Esophagus squamous epithelium (tissue), 5 donors: Measurements from ENCODE around the gene RALY. TPM values are rescaled to one million over a fixed set of nuclear protein-coding genes. Genes with fewer than 3 reads are reported as not detected.
A peak's percentile ranks its signal among the peaks of the same experiment; 100 is the strongest.

Source experiments
- DNase-seq: peaks from one replicate; lab custom pipeline; 2025; lab: John Stamatoyannopoulos, UW
- H3K27ac ChIP-seq, 4 donors: fragments of 200-600 bp; sonication (generic); one replicate each; pipeline ENCODE4 v1.5.1; 2016 to 2019; ENCODE audit warnings: mild to moderate bottlenecking in 1 of 4
- H3K27me3 ChIP-seq, 4 donors: fragments of 200-600 bp; sonication (generic); 1 replicate in 3 of 4; 2 replicates in 1 of 4; pipeline versions ENCODE4 v1.5.1 to v1.6.0; 2017 to 2021; ENCODE audit warnings: antibody characterized with exemption in 1 of 4
- H3K36me3 ChIP-seq, 3 donors: fragments of 200-600 bp; sonication (generic); one replicate each; pipeline ENCODE4 v1.5.1; 2016 to 2019
- H3K4me1 ChIP-seq, 3 donors: fragments of 200-600 bp; sonication (generic); one replicate each; pipeline ENCODE4 v1.5.1; 2017 to 2019
- H3K4me3 ChIP-seq, 4 donors: fragments of 200-600 bp; sonication (generic); 1 replicate in 3 of 4; 2 replicates in 1 of 4; pipeline ENCODE4 v1.5.1; 2016 to 2019; ENCODE audit warnings: mild to moderate bottlenecking in 2 of 4, moderate library complexity in 1 of 4
- H3K9me3 ChIP-seq, 3 donors: fragments of 200-600 bp; sonication (generic); one replicate each; pipeline ENCODE4 v1.5.1; 2016 to 2019
- POLR2A ChIP-seq, 4 donors: fragments of 450-650 bp; IDR thresholded peaks; one replicate each; pipeline ENCODE4 v1.6.1; 2017; ENCODE audit warnings: antibody characterized with exemption in 4 of 4, mild to moderate bottlenecking in 4 of 4, moderate library complexity in 3 of 4
- WGBS, 2 donors: methylation state at CpG; one replicate each; pipeline ENCODE4 v1.1.5; 2018; 5-methylcytosine and 5-hydroxymethylcytosine counted together
- intact Hi-C: fragments of 100-400 bp; cut with DNase I; formaldehyde crosslinking; loops from one replicate; pipeline ENCODE4 v1.15.0; 2022
- total RNA-seq, 4 donors: library from RNA; depleted of rRNA; stranded (reverse); fragments of >200 nt; gene quantifications; one replicate each; pipeline ENCODE4 v1.1.0, GENCODE V29; 2016
- TF ChIP-seq, protein P1 (sequence below), 6 experiments: fragments of 450-650 bp in 4 of 6; fragments of 200-600 bp in 2 of 6; sonication (generic) in 2 of 6; IDR thresholded peaks; one replicate each; pipeline ENCODE4 v1.5.1; 2016 to 2019; ENCODE audit warnings: antibody characterized with exemption in 6 of 6, mild to moderate bottlenecking in 4 of 6, moderate library complexity in 4 of 6
- donor health status: DM: yes; HTN: yes; CAD: no.

Gene RALY
- total RNA-seq, 4 donors from 2014 or later = 70.3 to 100 (median 88.2) TPM

DNA sequence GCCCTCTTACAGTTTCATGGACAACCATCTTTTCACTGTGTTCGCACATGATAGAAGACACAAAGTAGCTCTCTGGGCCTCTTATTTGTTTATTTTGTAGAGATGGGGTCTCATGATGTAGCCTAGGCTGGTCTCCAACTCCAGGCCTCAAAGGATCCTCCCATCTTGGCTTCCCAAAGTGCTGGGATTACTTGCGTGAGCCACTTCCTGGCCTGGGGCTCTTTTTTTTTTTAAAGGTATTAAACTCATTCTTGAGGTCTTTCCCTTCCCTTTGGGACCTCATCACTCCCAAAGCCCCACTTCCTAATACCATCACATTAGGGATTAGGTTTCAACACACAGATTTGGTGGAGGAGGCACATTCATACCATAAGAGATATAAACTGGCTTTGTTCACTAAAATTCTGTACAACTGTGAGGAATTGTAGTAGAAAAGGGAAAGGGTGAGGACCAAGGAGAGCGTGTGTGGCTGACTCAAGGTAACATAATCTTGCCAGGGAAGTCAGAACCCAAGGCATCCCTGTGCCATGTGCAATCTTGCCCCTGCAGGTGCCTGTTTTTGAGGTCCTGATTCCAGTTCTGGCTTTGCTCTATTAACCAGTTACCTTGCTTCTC is 72.9 kb downstream of the RALY start:
- Histone ChIP-seq H3K4me3 (no peak overlapping the region), H3K27me3 (no peaks in the 10 kb centered on the region), H3K9me3 (no peaks in the 10 kb centered on the region), H3K4me1 (peaks cover 0 to 69% (median 34%) of the 10 kb centered on the region in 3 donors), H3K27ac (no peak overlapping the region), H3K36me3 (peaks cover 0 to 12% (median 0%) of the 10 kb centered on the region in 3 donors)
- WGBS, 2 donors = 46 to 47% methylated on average over 3 of the region's 3 CpGs
- intact Hi-C loops = loop anchor here (10.0 kb wide), 1 partner anchor 272 kb away; no protein-coding TSS in a partner anchor
- no peak for TF ChIP-seq POLR2A (IDR thresholded peaks at IDR 0.05)
- TF ChIP-seq, protein P1, sequence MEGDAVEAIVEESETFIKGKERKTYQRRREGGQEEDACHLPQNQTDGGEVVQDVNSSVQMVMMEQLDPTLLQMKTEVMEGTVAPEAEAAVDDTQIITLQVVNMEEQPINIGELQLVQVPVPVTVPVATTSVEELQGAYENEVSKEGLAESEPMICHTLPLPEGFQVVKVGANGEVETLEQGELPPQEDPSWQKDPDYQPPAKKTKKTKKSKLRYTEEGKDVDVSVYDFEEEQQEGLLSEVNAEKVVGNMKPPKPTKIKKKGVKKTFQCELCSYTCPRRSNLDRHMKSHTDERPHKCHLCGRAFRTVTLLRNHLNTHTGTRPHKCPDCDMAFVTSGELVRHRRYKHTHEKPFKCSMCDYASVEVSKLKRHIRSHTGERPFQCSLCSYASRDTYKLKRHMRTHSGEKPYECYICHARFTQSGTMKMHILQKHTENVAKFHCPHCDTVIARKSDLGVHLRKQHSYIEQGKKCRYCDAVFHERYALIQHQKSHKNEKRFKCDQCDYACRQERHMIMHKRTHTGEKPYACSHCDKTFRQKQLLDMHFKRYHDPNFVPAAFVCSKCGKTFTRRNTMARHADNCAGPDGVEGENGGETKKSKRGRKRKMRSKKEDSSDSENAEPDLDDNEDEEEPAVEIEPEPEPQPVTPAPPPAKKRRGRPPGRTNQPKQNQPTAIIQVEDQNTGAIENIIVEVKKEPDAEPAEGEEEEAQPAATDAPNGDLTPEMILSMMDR (IDR thresholded peaks at IDR 0.05) = no peak
- DNase-seq = no peak

DNA sequence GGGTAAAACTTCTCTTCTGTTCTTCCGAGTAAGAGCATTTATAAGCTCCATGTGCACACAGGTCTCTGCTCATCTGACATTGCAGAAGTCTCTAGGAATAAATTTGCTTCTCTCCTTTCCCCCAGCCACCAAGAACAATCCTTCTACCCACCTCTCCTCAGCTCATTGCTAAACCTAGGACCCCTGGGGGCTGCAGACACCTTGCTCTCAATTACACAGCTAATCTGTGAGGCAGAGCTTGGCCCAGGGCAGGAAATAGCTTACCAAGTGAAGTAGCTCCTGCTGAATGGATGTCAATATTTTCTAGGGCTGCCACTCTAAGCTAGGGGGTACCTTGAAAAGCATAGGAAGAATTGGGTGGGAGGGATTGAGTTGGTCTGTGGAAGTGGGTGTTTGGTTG is 74.3 kb downstream of the RALY start:
- Histone ChIP-seq H3K4me3 (no peak overlapping the region), H3K27ac (no peak overlapping the region), H3K27me3 (no peaks in the 10 kb centered on the region), H3K4me1 (peaks cover 0 to 55% (median 29%) of the 10 kb centered on the region in 3 donors), H3K36me3 (peaks cover 0 to 23% (median 6%) of the 10 kb centered on the region in 3 donors), H3K9me3 (no peaks in the 10 kb centered on the region)
- TF ChIP-seq POLR2A (IDR thresholded peaks at IDR 0.05) = no peak
- TF ChIP-seq, protein P1 (IDR thresholded peaks at IDR 0.05) = no peak
- no peak for DNase-seq
- intact Hi-C loops = loop anchor here (10.0 kb wide), 1 partner anchor 273 kb away; no protein-coding TSS in a partner anchor
- WGBS, 2 donors = 83 to 90% methylated on average over 1 of the region's 1 CpG

DNA sequence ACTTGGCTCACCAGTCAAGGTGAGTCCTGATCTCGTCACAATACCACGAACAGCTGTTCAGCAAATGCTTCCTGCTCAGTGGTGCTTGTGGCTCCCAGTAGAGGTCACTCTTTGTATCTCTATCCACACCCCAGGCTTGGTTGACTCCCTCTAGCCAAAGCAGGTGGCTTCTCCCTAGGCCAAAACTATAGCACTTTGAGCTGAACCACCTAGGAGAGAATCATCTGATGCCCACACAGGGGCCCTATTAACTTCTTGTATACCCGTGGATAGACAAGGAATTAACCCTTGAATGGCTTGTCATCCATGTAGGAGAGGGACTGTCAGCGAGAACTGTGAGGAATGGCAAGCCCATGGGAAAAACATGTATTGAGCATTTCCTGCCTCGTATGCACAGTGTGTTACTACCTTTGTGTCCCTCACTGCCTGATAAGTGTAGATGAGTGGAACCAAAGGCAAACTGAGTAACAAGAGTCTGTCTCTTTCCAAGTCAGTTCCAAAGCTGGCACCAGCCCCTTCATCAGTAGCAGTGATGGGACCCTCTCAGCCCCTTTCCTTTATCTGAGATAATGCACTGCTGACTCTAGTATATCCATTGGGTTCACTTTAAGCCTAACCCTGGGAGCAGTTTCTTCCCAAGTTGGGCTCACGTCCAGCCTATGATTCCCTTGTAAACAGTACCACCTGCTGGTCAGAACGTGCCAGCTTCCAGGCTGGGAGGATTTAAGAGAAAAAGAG is 75.8 kb downstream of the RALY start:
- H3K36me3 ChIP-seq = peaks cover 0 to 33% (median 6%) of the 10 kb centered on the region in 3 donors
- TF ChIP-seq, protein P1 (IDR thresholded peaks at IDR 0.05) = peak; percentile 73 to 92 (median 86)
- TF ChIP-seq POLR2A (IDR thresholded peaks at IDR 0.05) = no peak
- no peak for DNase-seq
- peaks cover 0 to 53% (median 29%) of the 10 kb centered on the region in 3 donors for H3K4me1 ChIP-seq
- no peak overlapping the region for H3K4me3 ChIP-seq
- H3K27ac ChIP-seq = peak overlapping the region in 2 of 4 donors; percentile 57 to 75
- H3K9me3 ChIP-seq = no peaks in the 10 kb centered on the region
- 23 to 26% methylated on average over 6 to 7 of the region's 7 CpGs for WGBS, 2 donors
- intact Hi-C loops = loop anchor here (10.0 kb wide), 1 partner anchor 275 kb away; no protein-coding TSS in a partner anchor
- H3K27me3 ChIP-seq = no peaks in the 10 kb centered on the region

DNA sequence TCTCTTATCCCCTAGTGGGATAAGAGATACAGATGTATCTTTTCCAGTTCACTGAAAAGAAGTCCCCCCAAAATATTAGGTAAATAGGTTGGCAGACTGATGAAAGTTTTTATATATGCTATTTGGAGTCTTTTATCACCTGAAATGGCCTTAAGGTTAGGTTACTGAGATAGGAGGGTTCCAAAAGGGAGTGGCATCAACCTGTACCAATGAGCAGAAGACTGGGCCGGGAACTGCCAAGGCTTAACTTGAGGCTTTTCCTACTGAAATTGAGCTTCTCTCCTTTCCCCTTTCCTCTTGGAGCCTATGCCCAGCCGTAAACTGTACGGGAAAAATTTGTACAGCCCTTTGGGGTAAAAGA is 76.3 kb downstream of the RALY start:
- Histone ChIP-seq H3K4me3 (no peak overlapping the region), H3K27ac (no peak overlapping the region), H3K27me3 (no peaks in the 10 kb centered on the region), H3K9me3 (no peaks in the 10 kb centered on the region), H3K4me1 (peaks cover 0 to 50% (median 29%) of the 10 kb centered on the region in 3 donors), H3K36me3 (peaks cover 0 to 39% (median 6%) of the 10 kb centered on the region in 3 donors)
- DNase-seq = no peak
- intact Hi-C loops = no loop called here
- TF ChIP-seq POLR2A (IDR thresholded peaks at IDR 0.05) = no peak
- TF ChIP-seq, protein P1 (IDR thresholded peaks at IDR 0.05) = no peak
- 85 to 87% methylated on average over 3 of the region's 3 CpGs for WGBS, 2 donors

DNA sequence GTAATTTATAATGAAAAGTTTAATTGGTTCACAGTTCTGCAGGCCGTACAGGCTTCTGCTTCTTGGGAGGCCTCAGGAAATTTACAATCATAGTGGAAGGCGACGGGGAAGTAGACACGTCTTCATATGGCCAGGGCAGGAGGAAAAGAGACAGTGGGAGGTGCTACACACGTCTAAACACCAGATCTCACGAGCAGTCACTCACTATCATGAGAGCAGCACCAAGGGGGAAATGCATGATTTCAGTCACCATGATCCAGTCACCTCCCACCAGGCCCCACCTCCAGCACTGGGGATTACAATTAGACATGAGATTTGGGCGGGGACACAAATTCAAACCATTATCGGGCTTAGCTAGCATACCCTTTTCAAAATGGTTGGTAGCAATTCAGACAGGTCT is 77.1 kb downstream of the RALY start:
- Histone ChIP-seq H3K9me3 (no peaks in the 10 kb centered on the region), H3K4me3 (no peak overlapping the region), H3K4me1 (peaks cover 0 to 42% (median 23%) of the 10 kb centered on the region in 3 donors), H3K27me3 (no peaks in the 10 kb centered on the region), H3K36me3 (peaks cover 0 to 39% (median 11%) of the 10 kb centered on the region in 3 donors), H3K27ac (no peak overlapping the region)
- DNase-seq = no peak
- WGBS, 2 donors = 79 to 83% methylated on average over 8 of the region's 8 CpGs
- intact Hi-C loops = no loop called here
- TF ChIP-seq, protein P1 (IDR thresholded peaks at IDR 0.05) = no peak
- no peak for TF ChIP-seq POLR2A (IDR thresholded peaks at IDR 0.05)
